VCaP (cell line): ENCODE measurements around the gene CELSR1.

Experiments
- H3K27ac ChIP-seq: fragments of 450-650 bp; 2 replicates; pipeline ENCODE4 v1.5.1; 2017
- TF ChIP-seq, protein P1 (sequence below): fragments of 450-650 bp; conservative IDR thresholded peaks from 2 replicates; pipeline ENCODE4 v1.5.1; 2017; ENCODE audit warnings: mild to moderate bottlenecking, moderate library complexity

The CELSR1 gene

DNA sequence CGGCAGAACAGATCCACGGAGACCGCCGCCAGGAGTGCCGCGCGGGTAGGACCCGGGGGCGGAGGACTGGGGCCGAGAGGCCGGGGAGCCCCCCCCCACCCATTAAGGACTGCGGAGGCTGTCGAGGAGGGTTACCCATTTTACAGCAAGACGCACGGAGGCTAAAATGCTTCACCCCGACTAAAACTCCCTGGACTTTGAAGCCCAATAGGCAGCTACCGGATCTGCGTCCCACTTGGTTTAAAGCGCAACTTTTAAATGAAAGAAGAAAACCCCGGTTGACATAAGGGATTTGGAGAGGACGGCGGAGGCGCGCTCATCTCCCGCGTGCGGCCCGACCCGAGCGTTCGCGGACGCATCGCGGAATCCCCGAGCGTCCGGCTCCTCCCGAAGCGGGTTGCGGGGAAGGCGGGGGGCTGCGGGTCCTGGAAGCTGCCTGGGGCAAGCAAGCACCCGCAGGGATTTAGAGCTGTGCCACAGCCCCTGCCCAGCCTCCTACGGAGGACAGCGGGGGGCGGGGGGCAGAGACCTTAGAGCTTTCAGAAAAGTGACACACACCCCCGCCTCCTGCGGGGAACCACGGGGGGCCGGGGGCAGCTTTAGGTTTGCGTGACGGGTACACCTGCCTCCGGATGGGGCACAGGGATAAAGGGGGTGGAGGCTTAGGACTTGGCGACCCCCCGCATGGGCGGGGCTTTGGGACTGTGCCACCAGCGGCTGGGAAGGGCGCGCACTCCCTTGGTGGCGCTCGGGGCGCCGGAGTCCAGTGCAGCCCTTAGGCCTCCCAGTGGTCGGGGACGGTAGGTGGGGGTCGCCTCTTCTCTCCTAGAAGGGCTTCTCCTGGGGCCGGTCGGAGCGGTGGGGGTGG lies 760 bp upstream of the CELSR1 start:
- TF ChIP-seq, protein P1, sequence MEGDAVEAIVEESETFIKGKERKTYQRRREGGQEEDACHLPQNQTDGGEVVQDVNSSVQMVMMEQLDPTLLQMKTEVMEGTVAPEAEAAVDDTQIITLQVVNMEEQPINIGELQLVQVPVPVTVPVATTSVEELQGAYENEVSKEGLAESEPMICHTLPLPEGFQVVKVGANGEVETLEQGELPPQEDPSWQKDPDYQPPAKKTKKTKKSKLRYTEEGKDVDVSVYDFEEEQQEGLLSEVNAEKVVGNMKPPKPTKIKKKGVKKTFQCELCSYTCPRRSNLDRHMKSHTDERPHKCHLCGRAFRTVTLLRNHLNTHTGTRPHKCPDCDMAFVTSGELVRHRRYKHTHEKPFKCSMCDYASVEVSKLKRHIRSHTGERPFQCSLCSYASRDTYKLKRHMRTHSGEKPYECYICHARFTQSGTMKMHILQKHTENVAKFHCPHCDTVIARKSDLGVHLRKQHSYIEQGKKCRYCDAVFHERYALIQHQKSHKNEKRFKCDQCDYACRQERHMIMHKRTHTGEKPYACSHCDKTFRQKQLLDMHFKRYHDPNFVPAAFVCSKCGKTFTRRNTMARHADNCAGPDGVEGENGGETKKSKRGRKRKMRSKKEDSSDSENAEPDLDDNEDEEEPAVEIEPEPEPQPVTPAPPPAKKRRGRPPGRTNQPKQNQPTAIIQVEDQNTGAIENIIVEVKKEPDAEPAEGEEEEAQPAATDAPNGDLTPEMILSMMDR, result no peak
- H3K27ac ChIP-seq, result peak overlapping the region; percentile 10; the same call in 1 of the 2 replicates

DNA sequence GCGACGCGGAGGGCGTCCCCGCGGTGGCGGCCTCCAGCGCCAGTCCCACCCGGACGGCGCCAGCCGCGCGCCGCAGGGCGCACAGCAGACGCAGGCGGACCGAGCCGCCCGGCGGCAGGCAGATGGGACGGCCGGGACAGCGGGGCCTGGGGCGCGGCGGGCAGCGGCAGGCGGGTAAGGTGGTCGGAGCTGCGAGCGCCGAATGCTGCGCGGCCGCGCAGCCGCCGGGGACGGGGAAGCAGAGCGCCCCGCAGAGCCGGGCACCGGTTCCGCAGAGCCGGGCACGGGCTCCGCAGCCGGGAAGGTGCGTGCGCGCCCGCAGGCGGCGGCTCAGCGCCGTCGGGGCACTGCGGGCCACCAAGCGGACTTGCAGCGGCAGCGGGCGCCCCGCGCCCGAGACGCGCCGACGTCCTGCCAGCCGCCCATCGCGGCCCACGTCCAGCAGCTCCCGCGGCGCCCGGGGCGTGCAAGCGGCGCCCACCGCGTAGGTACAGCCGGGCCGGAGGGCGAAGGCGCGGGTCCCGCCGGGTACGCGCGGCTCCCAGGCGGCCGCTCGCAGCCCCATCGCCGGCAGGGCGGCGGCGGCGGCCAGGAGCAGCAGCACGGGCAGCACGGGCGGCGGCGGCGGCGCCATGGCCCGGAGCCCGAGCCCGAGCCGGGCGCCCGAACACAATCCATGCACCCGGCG lies 739 bp downstream of the CELSR1 start:
- TF ChIP-seq, protein P1, result no peak
- H3K27ac ChIP-seq, result peak overlapping the region; percentile 10; the same call in 1 of the 2 replicates

DNA sequence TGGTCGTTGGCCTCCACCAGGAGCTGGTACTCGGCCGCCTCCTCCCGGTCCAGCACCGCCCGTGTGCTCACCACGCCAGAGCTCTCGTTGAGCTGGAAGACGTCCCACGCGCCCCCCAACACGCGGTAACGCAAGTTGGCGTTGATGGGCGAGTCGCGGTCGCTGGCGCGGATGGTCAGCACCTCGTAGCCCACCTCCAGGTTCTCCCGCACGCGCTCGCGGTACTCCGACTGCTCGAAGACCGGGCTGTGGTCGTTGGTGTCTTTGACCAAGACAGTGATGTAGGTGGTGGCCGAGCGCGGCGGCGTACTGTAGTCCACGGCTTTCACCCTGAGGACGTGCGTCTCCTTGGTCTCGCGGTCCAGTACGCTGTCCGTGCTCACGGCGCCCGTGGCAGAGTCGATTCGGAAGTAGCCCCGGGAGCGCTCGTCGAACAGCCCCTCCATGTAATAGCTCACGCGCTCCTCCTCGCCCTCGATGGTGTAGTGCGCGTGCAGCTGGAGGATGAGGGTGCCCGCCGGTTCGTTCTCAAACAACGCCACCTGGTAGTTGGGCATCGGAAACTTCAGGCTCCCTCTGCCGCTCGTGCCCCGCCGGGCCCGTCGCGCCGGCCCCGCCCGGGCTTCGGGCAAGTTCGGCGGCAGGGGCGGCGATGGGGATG lies 1.4 kb downstream of the CELSR1 start:
- no peak overlapping the region for H3K27ac ChIP-seq
- TF ChIP-seq, protein P1, result no peak

GRCh38 chr22:46534901-46535630 lies 2.4 kb downstream of the CELSR1 start:
- TF ChIP-seq, protein P1, result no peak
- H3K27ac ChIP-seq, result no peak overlapping the region

DNA sequence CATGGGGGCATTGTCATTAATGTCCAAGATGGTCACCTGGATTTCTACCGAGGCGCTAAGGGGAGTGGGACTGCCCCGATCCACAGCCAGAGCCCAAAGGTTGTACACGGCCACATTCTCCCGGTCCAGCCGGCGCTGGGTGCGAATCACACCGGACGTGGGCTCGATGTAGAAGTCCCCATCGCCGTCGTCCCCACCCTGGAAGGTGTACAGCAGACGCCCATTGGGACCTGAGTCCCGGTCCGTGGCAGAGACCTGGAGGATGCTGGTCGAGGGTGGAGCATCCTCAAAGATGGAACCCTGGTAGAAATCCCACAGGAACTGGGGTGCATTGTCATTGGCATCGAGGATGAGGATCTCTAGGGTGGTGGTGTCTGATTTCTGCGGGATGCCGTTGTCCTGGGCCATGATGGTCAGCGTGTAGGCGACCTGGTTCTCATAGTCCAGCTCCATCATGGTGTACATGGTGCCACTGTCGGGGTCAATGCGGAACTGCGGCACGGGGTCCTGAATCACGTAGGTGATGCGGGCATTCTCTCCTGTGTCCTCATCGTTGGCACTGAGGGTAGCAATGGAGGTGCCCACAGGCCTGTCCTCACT lies 3.1 kb downstream of the CELSR1 start:
- no peak overlapping the region for H3K27ac ChIP-seq
- TF ChIP-seq, protein P1, result no peak

- no peak overlapping the region for H3K27ac ChIP-seq
- TF ChIP-seq, protein P1, result no peak
Observed at GRCh38 chr22:46533070-46533833, 4.2 kb downstream of the CELSR1 start.
